ENCODE results near the gene CES1.
"Not testable (repeated sequence)": the region's sequence is repeated elsewhere in the genome, so short reads cannot be mapped to it uniquely, and the experiment has no call there.

CES1 gene

GRCh38 chr16:55781456-55781855 is 51.4 kb downstream of the CES1 start:
- not testable (repeated sequence) for DNase-seq (ENCODE audit: low read depth, low spot score); H3K4me3 ChIP-seq; H3K36me3 ChIP-seq (ENCODE audit: insufficient read depth, low read length)

GRCh38 chr16:55780095-55780407 is 52.8 kb downstream of the CES1 start:
- H3K36me3 ChIP-seq (ENCODE audit: insufficient read depth, low read length); H3K27ac ChIP-seq; H3K9me3 ChIP-seq (ENCODE audit: low read depth, low read length); DNase-seq (ENCODE audit: low read depth, low spot score); H3K9ac ChIP-seq (ENCODE audit: insufficient read length); H3K4me3 ChIP-seq: not testable (repeated sequence)

More at GRCh38 chr16:55781456-55781855, 51.4 kb downstream of the CES1 start:
- not testable (repeated sequence) for H3K9ac ChIP-seq (ENCODE audit: insufficient read length); H3K27ac ChIP-seq; H3K9me3 ChIP-seq (ENCODE audit: low read depth, low read length)

- Histone ChIP-seq H3K9me3 (ENCODE audit: low read depth, low read length) (no peaks in the 10 kb centered on the region), H3K27ac (no peak overlapping the region), H3K4me3 (no peak overlapping the region), H3K36me3 (ENCODE audit: insufficient read depth, low read length) (no peaks in the 10 kb centered on the region), H3K9ac (ENCODE audit: insufficient read length) (no peak overlapping the region)
- TF ChIP-seq EZH2 (IDR thresholded peaks at IDR 0.05) (no peak), FOXP2 (optimal IDR thresholded peaks at IDR 0.05; ENCODE audit: control extremely low read depth, extremely low read length, insufficient read depth) (no peak), POLR2AphosphoS5 (IDR thresholded peaks at IDR 0.05; ENCODE audit: borderline replicate concordance, low read depth, low read length) (no peak)
- no peak for DNase-seq (ENCODE audit: low read depth, low spot score)
Observed at GRCh38 chr16:55779402-55780094, 53.3 kb downstream of the CES1 start.

GRCh38 chr16:55778757-55779156 is 54.1 kb downstream of the CES1 start:
- Histone ChIP-seq H3K27ac (no peak overlapping the region), H3K9ac (ENCODE audit: insufficient read length) (no peak overlapping the region), H3K9me3 (ENCODE audit: low read depth, low read length) (no peaks in the 10 kb centered on the region), H3K4me3 (no peak overlapping the region), H3K36me3 (ENCODE audit: insufficient read depth, low read length) (no peaks in the 10 kb centered on the region)
- TF ChIP-seq FOXP2 (optimal IDR thresholded peaks at IDR 0.05; ENCODE audit: control extremely low read depth, extremely low read length, insufficient read depth), result no peak
- TF ChIP-seq EZH2 (IDR thresholded peaks at IDR 0.05), result no peak
- no peak for TF ChIP-seq POLR2AphosphoS5 (IDR thresholded peaks at IDR 0.05; ENCODE audit: borderline replicate concordance, low read depth, low read length)
- no peak for DNase-seq (ENCODE audit: low read depth, low spot score)

- Histone ChIP-seq H3K9me3 (ENCODE audit: low read depth, low read length) (no peaks in the 10 kb centered on the region), H3K4me3 (no peak overlapping the region), H3K27ac (no peak overlapping the region), H3K9ac (ENCODE audit: insufficient read length) (no peak overlapping the region), H3K36me3 (ENCODE audit: insufficient read depth, low read length) (no peaks in the 10 kb centered on the region)
- DNase-seq (ENCODE audit: low read depth, low spot score), result no peak
- TF ChIP-seq FOXP2 (optimal IDR thresholded peaks at IDR 0.05; ENCODE audit: control extremely low read depth, extremely low read length, insufficient read depth) (no peak), POLR2AphosphoS5 (IDR thresholded peaks at IDR 0.05; ENCODE audit: borderline replicate concordance, low read depth, low read length) (no peak), EZH2 (IDR thresholded peaks at IDR 0.05) (no peak)
Observed at GRCh38 chr16:55775857-55776256, 57.0 kb downstream of the CES1 start.

- no peaks in the 10 kb centered on the region for H3K9me3 ChIP-seq (ENCODE audit: low read depth, low read length)
- no peak overlapping the region for H3K9ac ChIP-seq (ENCODE audit: insufficient read length)
- H3K27ac ChIP-seq, result no peak overlapping the region
- H3K36me3 ChIP-seq (ENCODE audit: insufficient read depth, low read length), result no peaks in the 10 kb centered on the region
- no peak overlapping the region for H3K4me3 ChIP-seq
- no peak for DNase-seq (ENCODE audit: low read depth, low spot score)
- TF ChIP-seq POLR2AphosphoS5 (IDR thresholded peaks at IDR 0.05; ENCODE audit: borderline replicate concordance, low read depth, low read length) (no peak), FOXP2 (optimal IDR thresholded peaks at IDR 0.05; ENCODE audit: control extremely low read depth, extremely low read length, insufficient read depth) (no peak), EZH2 (IDR thresholded peaks at IDR 0.05) (no peak)
Observed at GRCh38 chr16:55773859-55774549, 58.9 kb downstream of the CES1 start.

- H3K9ac ChIP-seq (ENCODE audit: insufficient read length), result no peak overlapping the region
- no peak for DNase-seq (ENCODE audit: low read depth, low spot score)
- no peak overlapping the region for H3K27ac ChIP-seq
- no peaks in the 10 kb centered on the region for H3K9me3 ChIP-seq (ENCODE audit: low read depth, low read length)
- TF ChIP-seq EZH2 (IDR thresholded peaks at IDR 0.05) (no peak), FOXP2 (optimal IDR thresholded peaks at IDR 0.05; ENCODE audit: control extremely low read depth, extremely low read length, insufficient read depth) (no peak), POLR2AphosphoS5 (IDR thresholded peaks at IDR 0.05; ENCODE audit: borderline replicate concordance, low read depth, low read length) (no peak)
- no peak overlapping the region for H3K4me3 ChIP-seq
- no peaks in the 10 kb centered on the region for H3K36me3 ChIP-seq (ENCODE audit: insufficient read depth, low read length)
Observed at GRCh38 chr16:55765161-55765560, 67.7 kb downstream of the CES1 start.

GRCh38 chr16:55760310-55761001 is 72.4 kb downstream of the CES1 start:
- Histone ChIP-seq H3K9ac (ENCODE audit: insufficient read length) (no peak overlapping the region), H3K9me3 (ENCODE audit: low read depth, low read length) (no peaks in the 10 kb centered on the region), H3K27ac (no peak overlapping the region), H3K4me3 (no peak overlapping the region), H3K36me3 (ENCODE audit: insufficient read depth, low read length) (no peaks in the 10 kb centered on the region)
- TF ChIP-seq EZH2 (IDR thresholded peaks at IDR 0.05) (no peak), FOXP2 (optimal IDR thresholded peaks at IDR 0.05; ENCODE audit: control extremely low read depth, extremely low read length, insufficient read depth) (no peak)
- no peak for DNase-seq (ENCODE audit: low read depth, low spot score)

GRCh38 chr16:55759965-55760309 is 73.0 kb downstream of the CES1 start:
- DNase-seq (ENCODE audit: low read depth, low spot score); H3K27ac ChIP-seq; H3K9ac ChIP-seq (ENCODE audit: insufficient read length); H3K9me3 ChIP-seq (ENCODE audit: low read depth, low read length); H3K4me3 ChIP-seq; H3K36me3 ChIP-seq (ENCODE audit: insufficient read depth, low read length): not testable (repeated sequence)

GRCh38 chr16:55757595-55758527 is 75.0 kb downstream of the CES1 start:
- H3K36me3 ChIP-seq (ENCODE audit: insufficient read depth, low read length); H3K4me3 ChIP-seq; H3K27ac ChIP-seq; H3K9me3 ChIP-seq (ENCODE audit: low read depth, low read length); DNase-seq (ENCODE audit: low read depth, low spot score); H3K9ac ChIP-seq (ENCODE audit: insufficient read length): not testable (repeated sequence)
